ENCODE data around the gene AATK. TPM values are rescaled to one million over a fixed set of nuclear protein-coding genes. Genes with fewer than 3 reads are reported as not detected.

AATK gene
- total and polyA plus RNA-seq, 2 of the 13 experiments (the other 11 are each of a cell fraction or from before 2014, with no cell fraction given) = 2.9 to 8.4 TPM

- H3K9me3 ChIP-seq (ENCODE audit: low read length) = no peaks in the 10 kb centered on the region
- no peaks in the 10 kb centered on the region for H4K20me1 ChIP-seq (ENCODE audit: insufficient read depth, low read length)
- no peaks in the 10 kb centered on the region for H3K27me3 ChIP-seq (ENCODE audit: control insufficient read depth in 1 of 2, insufficient read depth in 2 of 2, low read length in 2 of 2)
- CTCF ChIA-PET (ENCODE audit: low intra/inter-chr PET ratio, low total read pairs) = no interaction called here
- no TSS peak for BruUV-seq (replicated peaks)
- intact Hi-C loops (cut with micrococcal nuclease; ENCODE audit: unreplicated experiment) = no loop called here
- DNase-seq (ENCODE audit: low spot score) (no peak), ATAC-seq (no peak), FAIRE-seq (no peak)
- no peak overlapping the region for H3K4me3 ChIP-seq (replicated peaks in 1 of 3; ENCODE audit: insufficient read depth in 1 of 3, low read depth in 2 of 3, low read length in 3 of 3)
- TF ChIP-seq AKAP8 (CRISPR knock-in tag; IDR thresholded peaks at IDR 0.05) (peak; percentile 71; the same call in 1 of the 2 replicates), ZNF12 (CRISPR knock-in tag; IDR thresholded peaks at IDR 0.05) (no peak)
- H3K4me2 ChIP-seq (ENCODE audit: low read depth, low read length) = no peak overlapping the region
- no peak overlapping the region for H2AFZ ChIP-seq (ENCODE audit: low read length)
- in situ Hi-C loops (cut with HindIII; ENCODE audit: extremely low pct_ligation_motif_present, low pct_unique_long_range_greater_than_20kb) = no loop called here
- POLR2A ChIA-PET = no interaction called here
- H3K27ac ChIP-seq (ENCODE audit: extremely low read length, insufficient read depth, low read length) = no peak overlapping the region
- no peak overlapping the region for H3K9ac ChIP-seq (ENCODE audit: insufficient read depth, low read depth, low read length)
- 84% methylated on average over 39 of the region's 43 CpGs for WGBS (ENCODE audit: low lambda C conversion rate)
- H3K79me2 ChIP-seq (ENCODE audit: insufficient read depth, low read length) = no peaks in the 10 kb centered on the region
- H3K36me3 ChIP-seq (replicated peaks in 1 of 2; ENCODE audit: control insufficient read depth in 1 of 2, insufficient read depth in 2 of 2, low read length in 2 of 2) = no peaks in the 10 kb centered on the region
- peaks cover 9% of the 10 kb centered on the region; the same call in 1 of the 2 replicates for H3K4me1 ChIP-seq (ENCODE audit: insufficient read depth, low read length)
Observed at GRCh38 chr17:81158688-81159590, 7.1 kb downstream of the AATK start.

- intact Hi-C loops (cut with micrococcal nuclease; ENCODE audit: unreplicated experiment) = no loop called here
- BruUV-seq (replicated peaks) = no TSS peak
- POLR2A ChIA-PET = no interaction called here
- H3K79me2 ChIP-seq (ENCODE audit: insufficient read depth, low read length) = no peaks in the 10 kb centered on the region
- FAIRE-seq = no peak
- H3K9me3 ChIP-seq (ENCODE audit: low read length) = no peaks in the 10 kb centered on the region
- no peaks in the 10 kb centered on the region for H3K27me3 ChIP-seq (ENCODE audit: control insufficient read depth in 1 of 2, insufficient read depth in 2 of 2, low read length in 2 of 2)
- CTCF ChIA-PET (ENCODE audit: low intra/inter-chr PET ratio, low total read pairs) = no interaction called here
- DNase-seq (ENCODE audit: low spot score) = no peak
- no peak overlapping the region for H2AFZ ChIP-seq (ENCODE audit: low read length)
- no peak for ATAC-seq
- 0 out of 2 replicates have a peak, but pooled peaks cover 4% of the 10 kb centered on the region for H3K4me1 ChIP-seq (ENCODE audit: insufficient read depth, low read length)
- no peak overlapping the region for H3K9ac ChIP-seq (ENCODE audit: insufficient read depth, low read depth, low read length)
- no peak overlapping the region for H3K4me3 ChIP-seq (replicated peaks in 1 of 3; ENCODE audit: insufficient read depth in 1 of 3, low read depth in 2 of 3, low read length in 3 of 3)
- in situ Hi-C loops (cut with HindIII; ENCODE audit: extremely low pct_ligation_motif_present, low pct_unique_long_range_greater_than_20kb) = no loop called here
- WGBS (ENCODE audit: low lambda C conversion rate) = 85% methylated on average over 34 of the region's 39 CpGs
- no peaks in the 10 kb centered on the region for H3K36me3 ChIP-seq (replicated peaks in 1 of 2; ENCODE audit: control insufficient read depth in 1 of 2, insufficient read depth in 2 of 2, low read length in 2 of 2)
- no peaks in the 10 kb centered on the region for H4K20me1 ChIP-seq (ENCODE audit: insufficient read depth, low read length)
- no peak overlapping the region for H3K4me2 ChIP-seq (ENCODE audit: low read depth, low read length)
- no peak overlapping the region for H3K27ac ChIP-seq (ENCODE audit: extremely low read length, insufficient read depth, low read length)
- TF ChIP-seq TGIF2 (CRISPR knock-in tag; IDR thresholded peaks at IDR 0.05) (no peak), HBP1 (CRISPR knock-in tag; IDR thresholded peaks at IDR 0.05; ENCODE audit: low read depth) (no peak), RELA (CRISPR knock-in tag; IDR thresholded peaks at IDR 0.05) (no peak), NFIB (CRISPR knock-in tag; IDR thresholded peaks at IDR 0.05; ENCODE audit: borderline replicate concordance) (0 out of 2 replicates have a peak, but pooled peaks have one; percentile 52), LBX2 (CRISPR knock-in tag; IDR thresholded peaks at IDR 0.05; ENCODE audit: borderline replicate concordance) (no peak), ZNF513 (CRISPR knock-in tag; conservative IDR thresholded peaks at IDR 0.05) (no peak), CEBPG (CRISPR knock-in tag; IDR thresholded peaks at IDR 0.05) (no peak), ZNF282 (IDR thresholded peaks at IDR 0.05; ENCODE audit: partially characterized antibody) (no peak), AGO2 (optimal IDR thresholded peaks at IDR 0.05; ENCODE audit: low read depth, low read length) (peak; percentile 5), ZNF644 (CRISPR knock-in tag; IDR thresholded peaks at IDR 0.05; ENCODE audit: low read depth) (no peak)
Observed at GRCh38 chr17:81157848-81158687, 8.0 kb downstream of the AATK start.

All from HepG2 (cell line).